ENCODE data around the gene CARS2.

DNA sequence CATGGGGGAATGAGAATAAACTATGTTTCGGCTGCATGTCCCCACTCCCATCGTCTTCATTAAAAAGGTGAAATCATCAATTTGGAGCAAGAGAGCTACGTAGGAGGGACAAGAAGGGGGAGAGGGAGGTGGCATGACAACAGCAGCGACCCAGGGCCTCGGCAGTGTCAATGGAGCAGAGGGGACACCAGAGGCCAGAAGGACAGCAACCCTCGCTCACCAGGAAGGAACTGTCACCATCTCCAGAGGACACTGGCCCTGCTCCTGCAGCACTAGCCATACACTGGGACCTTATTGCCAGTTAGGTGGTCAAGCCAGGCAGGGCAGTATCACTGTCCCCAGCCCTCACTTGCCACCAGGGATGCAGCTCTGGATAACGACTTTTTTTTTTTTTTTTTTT, 56.4 kb downstream of the CARS2 start:
- no peak for TF ChIP-seq EZH2phosphoT487 (IDR thresholded peaks at IDR 0.05; ENCODE audit: insufficient read depth, low read depth)
- TF ChIP-seq EZH2 (IDR thresholded peaks at IDR 0.05; ENCODE audit: insufficient read depth, poor library complexity, severe bottlenecking): no peak
